K562 (cell line): ENCODE data around the gene TRIM31. TPM values are rescaled to one million over a fixed set of nuclear protein-coding genes. Genes with fewer than 3 reads are reported as not detected.

Source experiments
- CHCHD3 ChIP-seq: fragments of 250-450 bp; sonication (Bioruptor Pico); IDR thresholded peaks from 2 replicates; pipeline ENCODE4 v2.1.2; 2022; ENCODE audit warnings: mild to moderate bottlenecking
- COPS2 ChIP-seq: fragments of 450-650 bp; conservative IDR thresholded peaks from 2 replicates; pipeline ENCODE4 v1.6.1; 2016; ENCODE audit warnings: mild to moderate bottlenecking, moderate library complexity
- EGR1 ChIP-seq: fragments of 450-650 bp; conservative IDR thresholded peaks from 2 replicates; pipeline ENCODE4 v1.6.1; 2017; ENCODE audit warnings: mild to moderate bottlenecking
- ELF4 ChIP-seq: fragments of 450-650 bp; formaldehyde crosslinking; IDR thresholded peaks from 2 replicates; pipeline ENCODE4 v1.4.0; 2022; ENCODE audit warnings: missing genetic modification characterization
- JUND ChIP-seq, 2 experiments: IDR thresholded peaks; 2 replicates in 1 of 2; 3 replicates in 1 of 2; pipeline ENCODE4 v1.6.1; 2011; ENCODE audit warnings: borderline replicate concordance in 2 of 2, low read depth in 2 of 2, low read length in 2 of 2, improper control_type of control experiment in 1 of 2, missing biosample characterization in 1 of 2, missing genetic modification characterization in 1 of 2, missing genetic modification reagents in 1 of 2
- L3MBTL2 ChIP-seq: fragments of 450-650 bp; IDR thresholded peaks from 2 replicates; pipeline ENCODE4 v1.6.1; 2016; ENCODE audit warnings: mild to moderate bottlenecking, moderate library complexity
- NFE2L1 ChIP-seq: fragments of 450-650 bp; IDR thresholded peaks from 2 replicates; pipeline ENCODE4 v1.6.1; 2016; ENCODE audit warnings: missing genetic modification characterization, low read depth, mild to moderate bottlenecking, missing compliant biosample characterization, moderate library complexity, borderline replicate concordance
- RBBP5 ChIP-seq: fragments of 200-600 bp; sonication (generic); IDR thresholded peaks from 2 replicates; pipeline ENCODE4 v1.6.1; 2012; ENCODE audit warnings: borderline replicate concordance, mild to moderate bottlenecking, low read length, control low read depth, inconsistent platforms; ENCODE audit not compliant: insufficient read depth, poor library complexity, severe bottlenecking
- STAT5A ChIP-seq: IDR thresholded peaks from 2 replicates; pipeline ENCODE4 v1.6.1; 2012; ENCODE audit warnings: low read length, inconsistent platforms, borderline replicate concordance
- ZFX ChIP-seq: sonication (generic); formaldehyde crosslinking; IDR thresholded peaks from 2 replicates; pipeline ENCODE4 v1.8.0; 2022; ENCODE audit warnings: mild to moderate bottlenecking, missing genetic modification reagents, moderate library complexity
- ZNF197 ChIP-seq: fragments of 200-800 bp; sonication (Bioruptor generic); IDR thresholded peaks from 2 replicates; pipeline ENCODE4 v1.6.1; 2016; ENCODE audit warnings: low read depth, missing genetic modification characterization, missing compliant biosample characterization
- ZNF217 ChIP-seq: sonication (generic); formaldehyde crosslinking; IDR thresholded peaks from 2 replicates; pipeline ENCODE4 v1.8.0; 2022; ENCODE audit warnings: mild to moderate bottlenecking, missing genetic modification reagents
- polyA plus RNA-seq, 8 experiments: library from polyadenylated mRNA; depleted of rRNA in 4 of 8; stranded (reverse) in 5 of 8; unstranded in 3 of 8; fragments of >200 nt; fragmentation: Nextera tagmentation in 2 of 8; fragmentation: Illumina TruSeq in 1 of 8; extraction: Ambion mirVana in 2 of 8; extraction: Trizol in 1 of 8; gene quantifications; 2 replicates each; pipeline versions ENCODE4 v1.2.1 to v1.2.3, GENCODE V29; 2011 to 2014; ENCODE audit warnings: inconsistent platforms in 1 of 8, missing spikeins in 1 of 8
- total RNA-seq, 7 experiments: library from RNA; depleted of rRNA in 6 of 7; stranded (reverse); fragments of >200 nt in 6 of 7; fragmentation: Illumina TruSeq in 2 of 7; extraction: Trizol in 2 of 7; gene quantifications; 2 replicates each; pipeline versions ENCODE4 v1.2.1 to v1.2.3, GENCODE V29; 2011 to 2021; ENCODE audit warnings: low replicate concordance in 1 of 7
- TF ChIP-seq, protein P1 (sequence below), 2 experiments: fragments of 150-350 bp in 1 of 2; IDR thresholded peaks; 2 replicates each; pipeline ENCODE4 v1.6.1; 2012 to 2016; ENCODE audit warnings: low read depth in 2 of 2, low read length in 2 of 2, mild to moderate bottlenecking in 1 of 2, moderate library complexity in 1 of 2
- TF ChIP-seq, protein P2 (sequence below), 2 experiments: fragments of 450-650 bp; IDR thresholded peaks; 2 replicates each; pipeline ENCODE4 v1.6.1; 2016; ENCODE audit warnings: mild to moderate bottlenecking in 2 of 2, borderline replicate concordance in 1 of 2, low read depth in 1 of 2, moderate library complexity in 1 of 2

The TRIM31 gene
- total and polyA plus RNA-seq, 9 of the 15 experiments (the other 6 are each of a cell fraction or from before 2014, with no cell fraction given) = not detected

DNA sequence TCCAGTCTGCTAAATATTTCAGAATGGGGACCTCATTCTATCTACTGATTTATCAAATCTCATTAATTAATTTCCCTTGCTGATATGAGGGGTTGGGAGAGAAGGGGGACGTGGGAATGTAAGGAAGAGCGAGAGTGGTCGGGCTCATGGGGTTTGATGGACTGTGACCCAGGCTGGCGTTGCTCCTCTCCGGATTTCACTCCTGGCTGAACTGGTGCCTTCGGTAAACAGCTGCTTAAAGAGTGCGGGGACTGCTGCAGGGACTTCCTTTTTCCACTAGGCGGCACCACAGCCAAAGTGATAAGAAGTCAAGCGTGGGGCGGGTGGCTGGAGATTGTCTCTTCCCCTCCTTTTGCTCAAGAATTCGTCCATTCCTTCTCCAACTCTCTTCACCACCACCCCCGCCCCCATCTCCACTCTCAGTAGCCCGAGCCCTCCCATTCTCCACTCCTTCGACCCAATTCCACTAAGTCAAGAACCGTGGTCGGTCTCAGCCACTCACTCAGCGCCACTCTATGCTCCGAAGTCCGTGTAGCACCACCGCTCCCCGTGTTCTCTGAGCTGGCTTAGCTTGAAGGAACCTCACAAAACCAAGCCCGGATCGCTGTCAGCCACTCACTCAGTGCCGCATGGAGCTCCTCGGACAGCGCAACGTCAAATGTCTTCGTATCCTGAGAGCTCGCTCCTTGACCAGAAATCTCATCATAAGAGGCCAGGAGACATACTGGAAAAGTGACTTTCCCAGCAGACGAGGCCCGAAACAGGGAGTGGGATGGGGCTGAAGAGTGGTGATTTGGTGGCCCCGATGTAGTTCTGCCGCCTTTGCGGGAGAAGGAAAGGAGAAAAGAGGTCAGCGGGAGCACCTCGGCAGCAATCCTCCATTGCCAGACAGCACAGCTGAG is 9.7 kb downstream of the TRIM31 start (continued):
- TF ChIP-seq, protein P1, sequence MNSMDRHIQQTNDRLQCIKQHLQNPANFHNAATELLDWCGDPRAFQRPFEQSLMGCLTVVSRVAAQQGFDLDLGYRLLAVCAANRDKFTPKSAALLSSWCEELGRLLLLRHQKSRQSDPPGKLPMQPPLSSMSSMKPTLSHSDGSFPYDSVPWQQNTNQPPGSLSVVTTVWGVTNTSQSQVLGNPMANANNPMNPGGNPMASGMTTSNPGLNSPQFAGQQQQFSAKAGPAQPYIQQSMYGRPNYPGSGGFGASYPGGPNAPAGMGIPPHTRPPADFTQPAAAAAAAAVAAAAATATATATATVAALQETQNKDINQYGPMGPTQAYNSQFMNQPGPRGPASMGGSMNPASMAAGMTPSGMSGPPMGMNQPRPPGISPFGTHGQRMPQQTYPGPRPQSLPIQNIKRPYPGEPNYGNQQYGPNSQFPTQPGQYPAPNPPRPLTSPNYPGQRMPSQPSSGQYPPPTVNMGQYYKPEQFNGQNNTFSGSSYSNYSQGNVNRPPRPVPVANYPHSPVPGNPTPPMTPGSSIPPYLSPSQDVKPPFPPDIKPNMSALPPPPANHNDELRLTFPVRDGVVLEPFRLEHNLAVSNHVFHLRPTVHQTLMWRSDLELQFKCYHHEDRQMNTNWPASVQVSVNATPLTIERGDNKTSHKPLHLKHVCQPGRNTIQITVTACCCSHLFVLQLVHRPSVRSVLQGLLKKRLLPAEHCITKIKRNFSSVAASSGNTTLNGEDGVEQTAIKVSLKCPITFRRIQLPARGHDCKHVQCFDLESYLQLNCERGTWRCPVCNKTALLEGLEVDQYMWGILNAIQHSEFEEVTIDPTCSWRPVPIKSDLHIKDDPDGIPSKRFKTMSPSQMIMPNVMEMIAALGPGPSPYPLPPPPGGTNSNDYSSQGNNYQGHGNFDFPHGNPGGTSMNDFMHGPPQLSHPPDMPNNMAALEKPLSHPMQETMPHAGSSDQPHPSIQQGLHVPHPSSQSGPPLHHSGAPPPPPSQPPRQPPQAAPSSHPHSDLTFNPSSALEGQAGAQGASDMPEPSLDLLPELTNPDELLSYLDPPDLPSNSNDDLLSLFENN (IDR thresholded peaks at IDR 0.05; ENCODE audit: low read depth in 2 of 2, low read length in 2 of 2) = no peak
- no peak for TF ChIP-seq CHCHD3 (CRISPR knock-in tag)
- no peak for TF ChIP-seq RBBP5
- TF ChIP-seq ZFX (CRISPR knock-in tag) = no peak
- TF ChIP-seq ZNF217 (CRISPR knock-in tag) = no peak
- TF ChIP-seq COPS2 = no peak
- 0 out of 2 replicates have a peak, but pooled peaks have one; percentile 26 for TF ChIP-seq L3MBTL2
- 0 out of 2 replicates have a peak, but pooled peaks have one; percentile 33 for TF ChIP-seq JUND (IDR thresholded peaks at IDR 0.05; ENCODE audit: borderline replicate concordance, low read depth, low read length)
- TF ChIP-seq JUND (tag; IDR thresholded peaks at IDR 0.05; ENCODE audit: borderline replicate concordance, low read depth, low read length) = no peak; the same call in 2 of the 3 replicates
- TF ChIP-seq, protein P2, sequence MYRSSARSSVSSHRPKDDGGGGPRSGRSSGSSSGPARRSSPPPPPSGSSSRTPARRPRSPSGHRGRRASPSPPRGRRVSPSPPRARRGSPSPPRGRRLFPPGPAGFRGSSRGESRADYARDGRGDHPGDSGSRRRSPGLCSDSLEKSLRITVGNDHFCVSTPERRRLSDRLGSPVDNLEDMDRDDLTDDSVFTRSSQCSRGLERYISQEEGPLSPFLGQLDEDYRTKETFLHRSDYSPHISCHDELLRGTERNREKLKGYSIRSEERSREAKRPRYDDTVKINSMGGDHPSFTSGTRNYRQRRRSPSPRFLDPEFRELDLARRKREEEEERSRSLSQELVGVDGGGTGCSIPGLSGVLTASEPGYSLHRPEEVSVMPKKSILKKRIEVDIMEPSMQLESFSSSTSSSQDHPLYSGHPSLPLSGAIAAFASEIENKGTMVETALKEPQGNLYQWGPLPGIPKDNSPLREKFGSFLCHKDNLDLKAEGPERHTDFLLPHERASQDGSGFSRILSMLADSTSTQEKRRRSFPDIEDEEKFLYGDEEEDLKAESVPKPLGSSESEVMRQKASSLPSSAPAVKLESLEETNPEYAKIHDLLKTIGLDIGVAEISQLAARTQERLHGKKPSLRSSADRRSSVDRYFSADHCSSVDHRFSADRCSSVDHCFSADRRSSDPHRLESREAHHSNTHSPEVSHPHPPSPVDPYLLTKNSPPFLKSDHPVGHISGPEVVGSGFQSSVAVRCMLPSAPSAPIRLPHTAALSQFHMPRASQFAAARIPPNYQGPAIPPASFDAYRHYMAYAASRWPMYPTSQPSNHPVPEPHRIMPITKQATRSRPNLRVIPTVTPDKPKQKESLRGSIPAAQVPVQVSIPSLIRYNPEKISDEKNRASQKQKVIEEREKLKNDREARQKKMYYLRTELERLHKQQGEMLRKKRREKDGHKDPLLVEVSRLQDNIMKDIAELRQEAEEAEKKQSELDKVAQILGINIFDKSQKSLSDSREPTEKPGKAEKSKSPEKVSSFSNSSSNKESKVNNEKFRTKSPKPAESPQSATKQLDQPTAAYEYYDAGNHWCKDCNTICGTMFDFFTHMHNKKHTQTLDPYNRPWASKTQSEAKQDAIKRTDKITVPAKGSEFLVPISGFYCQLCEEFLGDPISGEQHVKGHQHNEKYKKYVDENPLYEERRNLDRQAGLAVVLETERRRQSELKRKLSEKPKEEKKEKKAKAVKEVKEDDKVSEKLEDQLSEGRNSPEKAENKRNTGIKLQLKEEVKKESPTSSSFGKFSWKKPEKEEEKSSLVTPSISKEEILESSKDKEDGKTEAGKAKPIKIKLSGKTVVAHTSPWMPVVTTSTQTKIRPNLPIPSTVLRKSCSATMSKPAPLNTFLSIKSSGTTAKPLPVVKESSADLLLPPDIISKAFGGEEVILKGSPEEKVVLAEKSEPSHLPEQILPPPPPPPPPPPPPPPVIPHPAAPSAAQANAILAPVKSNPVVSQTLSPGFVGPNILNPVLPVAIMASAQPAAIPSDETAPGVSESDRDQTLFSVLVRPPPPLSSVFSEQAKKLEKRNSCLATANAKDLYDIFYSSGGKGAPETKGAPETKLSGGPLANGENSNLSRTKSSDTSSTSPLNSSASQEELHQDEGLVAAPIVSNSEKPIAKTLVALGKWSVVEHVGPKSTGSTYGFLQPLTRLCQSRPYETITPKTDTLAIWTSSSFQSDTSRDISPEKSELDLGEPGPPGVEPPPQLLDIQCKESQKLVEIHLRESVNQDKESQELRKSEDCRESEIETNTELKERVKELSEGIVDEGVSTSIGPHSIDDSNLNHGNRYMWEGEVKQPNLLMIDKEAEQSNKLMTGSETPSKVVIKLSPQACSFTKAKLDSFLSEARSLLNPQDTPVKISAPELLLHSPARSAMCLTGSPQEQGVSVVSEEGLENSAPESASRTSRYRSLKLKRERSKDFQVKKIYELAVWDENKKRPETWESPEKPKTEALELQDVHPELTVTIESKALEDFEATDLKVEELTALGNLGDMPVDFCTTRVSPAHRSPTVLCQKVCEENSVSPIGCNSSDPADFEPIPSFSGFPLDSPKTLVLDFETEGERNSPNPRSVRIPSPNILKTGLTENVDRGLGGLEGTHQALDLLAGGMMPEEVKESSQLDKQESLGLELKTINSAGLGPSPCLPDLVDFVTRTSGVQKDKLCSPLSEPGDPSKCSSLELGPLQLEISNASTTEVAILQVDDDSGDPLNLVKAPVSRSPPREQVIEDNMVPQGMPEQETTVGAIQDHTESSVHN (IDR thresholded peaks at IDR 0.05; ENCODE audit: borderline replicate concordance in 1 of 2, low read depth in 1 of 2) = no peak
- TF ChIP-seq ELF4 = no peak
- TF ChIP-seq NFE2L1 (tag) = no peak
- no peak for TF ChIP-seq ZNF197 (CRISPR knock-in tag)
- TF ChIP-seq EGR1 = no peak
- no peak for TF ChIP-seq STAT5A
